Measurements from ENCODE around the gene DPEP3. TPM values are rescaled to one million over a fixed set of nuclear protein-coding genes. Genes with fewer than 3 reads are reported as not detected.

Gene DPEP3
- total and polyA plus RNA-seq, 7 donors: 0.10 to 0.45 (median 0.17) TPM; not detected in 2

- no peak for ATAC-seq
- Histone ChIP-seq H3K9me3 (no peaks in the 10 kb centered on the region), H3K36me3 (ENCODE audit: insufficient read depth in 1 of 2, low read depth in 1 of 2) (no peaks in the 10 kb centered on the region), H3K4me3 (no peak overlapping the region), H3K27me3 (ENCODE audit: insufficient read depth in 3 of 3, low read length in 2 of 3) (no peaks in the 10 kb centered on the region), H3K4me1 (peaks cover 14% of the 10 kb centered on the region), H3K27ac (no peak overlapping the region)
- no peak for TF ChIP-seq CTCF (IDR thresholded peaks at IDR 0.05)
- no peak for DNase-seq
- intact Hi-C loops (cut with DNase I): no loop called here
- 70 to 92% (median 75%) methylated on average over 9 of the region's 9 CpGs for WGBS, 3 donors
Measured at GRCh38 chr16:67971111-67971510, 9.2 kb downstream of the DPEP3 start.

- no peaks in the 10 kb centered on the region for H3K36me3 ChIP-seq (ENCODE audit: insufficient read depth in 1 of 2, low read depth in 1 of 2)
- ATAC-seq: no peak
- intact Hi-C loops (cut with DNase I): no loop called here
Measured at GRCh38 chr16:67969254-67970039, 10.9 kb downstream of the DPEP3 start.

GRCh38 chr16:67968400-67969253 is 11.7 kb downstream of the DPEP3 start, which contains the start of gene SLC12A4:
Gene SLC12A4 (minus strand): TSS chr16:67968637. CDS start chr16:67968553, 84 bp downstream.
- no peaks in the 10 kb centered on the region for H3K27me3 ChIP-seq (ENCODE audit: insufficient read depth in 3 of 3, low read length in 2 of 3)
- DNase-seq (peak; percentile 89 to 93), ATAC-seq (peak; percentile 61 to 83 (median 73))
- 3 to 7% (median 6%) methylated on average over 26 to 78 of the region's 78 CpGs for WGBS, 3 donors
- H3K36me3 ChIP-seq (ENCODE audit: insufficient read depth in 1 of 2, low read depth in 1 of 2): no peaks in the 10 kb centered on the region
- H3K4me3 ChIP-seq: peak within 1 kb of the TSS; percentile 88
- H3K9me3 ChIP-seq: no peaks in the 10 kb centered on the region
- intact Hi-C loops (cut with DNase I): no loop called here
- no peak for TF ChIP-seq CTCF (IDR thresholded peaks at IDR 0.05)
- peak within 1 kb of the TSS; percentile 91 for H3K27ac ChIP-seq
- peaks cover 38% of the 10 kb centered on the region for H3K4me1 ChIP-seq

More at GRCh38 chr16:67969254-67970039, 10.9 kb downstream of the DPEP3 start:
- peak overlapping the region; percentile 88 for H3K4me3 ChIP-seq
- DNase-seq: no peak
- H3K9me3 ChIP-seq: no peaks in the 10 kb centered on the region
- WGBS, 3 donors: 63 to 65% (median 63%) methylated on average over 39 to 40 of the region's 40 CpGs
- peaks cover 30% of the 10 kb centered on the region for H3K4me1 ChIP-seq
- peak overlapping the region; percentile 91 for H3K27ac ChIP-seq
- TF ChIP-seq CTCF (IDR thresholded peaks at IDR 0.05): no peak
- H3K27me3 ChIP-seq (ENCODE audit: insufficient read depth in 3 of 3, low read length in 2 of 3): no peaks in the 10 kb centered on the region

- ATAC-seq: peak; percentile 1 to 39 (median 20)
- Histone ChIP-seq H3K36me3 (ENCODE audit: insufficient read depth in 1 of 2, low read depth in 1 of 2) (peaks cover 0 to 6% of the 10 kb centered on the region in 2 donors), H3K4me3 (peak overlapping the region; percentile 88), H3K27me3 (ENCODE audit: insufficient read depth in 3 of 3, low read length in 2 of 3) (no peaks in the 10 kb centered on the region), H3K9me3 (no peaks in the 10 kb centered on the region), H3K4me1 (peaks cover 45% of the 10 kb centered on the region), H3K27ac (peak overlapping the region; percentile 91)
- intact Hi-C loops (cut with DNase I): loop anchor here in 1 of 2 donors (2.0 kb wide), 1 partner anchor 19 kb away; no protein-coding TSS in a partner anchor
- WGBS, 3 donors: 2 to 6% (median 4%) methylated on average over 24 to 45 of the region's 45 CpGs
- TF ChIP-seq CTCF (IDR thresholded peaks at IDR 0.05): no peak
- peak; percentile 60 to 79 for DNase-seq
Measured at GRCh38 chr16:67967958-67968399, 12.3 kb downstream of the DPEP3 start.
